Kidney (tissue), 14 donors: Measurements from ENCODE around the gene RAB3IP. TPM values are rescaled to one million over a fixed set of nuclear protein-coding genes. Genes with fewer than 3 reads are reported as not detected.

ENCODE experiments used
- DNase-seq, 5 donors: peaks; one replicate each; pipeline ENCODE4 v3.0.0-alpha.2; 2013 to 2020
- FAIRE-seq: peaks from 2 replicates; lab custom pipeline; 2012; peaks lifted over from hg19 to GRCh38; lab: Jason Lieb, UNC
- H3K27ac ChIP-seq, 2 donors: one replicate each; pipeline ENCODE4 v1.7.0; 2013; ENCODE audit warnings: low read depth in 2 of 2, low read length in 2 of 2, inconsistent platforms in 1 of 2
- H3K27me3 ChIP-seq: one replicate; pipeline ENCODE4 v1.7.1; 2013; ENCODE audit warnings: low read length, inconsistent platforms; ENCODE audit not compliant: control insufficient read depth, insufficient read depth
- H3K36me3 ChIP-seq, 3 donors: one replicate each; pipeline versions ENCODE4 v1.7.0 to v1.7.1; 2013; ENCODE audit warnings: low read length in 3 of 3, control low read depth in 1 of 3, inconsistent platforms in 1 of 3; ENCODE audit not compliant: insufficient read depth in 3 of 3, control insufficient read depth in 2 of 3
- H3K4me1 ChIP-seq, 3 donors: one replicate each; pipeline versions ENCODE4 v1.7.0 to v1.7.1; 2013; ENCODE audit warnings: low read length in 3 of 3, inconsistent platforms in 1 of 3, low read depth in 1 of 3; ENCODE audit not compliant: control insufficient read depth in 2 of 3, insufficient read depth in 2 of 3
- H3K4me3 ChIP-seq, 3 donors: one replicate each; pipeline versions ENCODE4 v1.7.0 to v1.8.1; 2013; ENCODE audit warnings: low read length in 3 of 3, control low read depth in 1 of 3, inconsistent platforms in 1 of 3
- H3K9ac ChIP-seq, 3 donors: one replicate each; pipeline versions ENCODE4 v1.7.0 to v1.7.1; 2013; ENCODE audit warnings: low read length in 3 of 3, control low read depth in 1 of 3, inconsistent platforms in 1 of 3
- H3K9me3 ChIP-seq, 3 donors: one replicate each; pipeline versions ENCODE4 v1.7.0 to v1.7.1; 2013; ENCODE audit warnings: low read length in 3 of 3, control low read depth in 1 of 3, inconsistent platforms in 1 of 3; ENCODE audit not compliant: control insufficient read depth in 2 of 3, insufficient read depth in 1 of 3
- intact Hi-C: fragments of 100-400 bp; cut with DNase I; formaldehyde crosslinking; loops from one replicate; pipeline ENCODE4 v1.11.1; 2022
- polyA plus RNA-seq: library from polyadenylated mRNA; stranded (reverse); fragments of 350-450 nt; fragmentation: Illumina TruSeq; extraction: RNeasy Lipid Tissue Mini Kit (QIAGEN cat#74804); gene quantifications from one replicate; pipeline ENCODE4 v1.2.3, GENCODE V29; 2014; ENCODE audit warnings: low read depth, low replicate concordance; ENCODE audit not compliant: insufficient read depth
- total RNA-seq: library from RNA; stranded (reverse); fragmentation: NEBNext Ultra II Directional; extraction: Animal tissue kit (Norgen Biotek cat#: 25700); gene quantifications from one replicate; pipeline ENCODE4 v1.2.1, GENCODE V29; 2021
- TF ChIP-seq, protein P1 (sequence below): IDR thresholded peaks from 3 replicates; pipeline ENCODE4 v1.5.1; 2012; ENCODE audit warnings: mild to moderate bottlenecking, moderate library complexity, borderline replicate concordance; ENCODE audit not compliant: insufficient read depth; ENCODE audit errors: extremely low read depth
- donor health status: control.
- donor health status: control.
- donor health status: control.
- donor health status: control.
- donor health status: control.
- donor health status: DM: yes; HTN: yes; CAD: no.
- donor health status: Normal renal cell carcinoma (clear cell type).

Gene RAB3IP
- total and polyA plus RNA-seq, 2 donors from 2014 or later: 58.4 to 73.6 TPM

DNA sequence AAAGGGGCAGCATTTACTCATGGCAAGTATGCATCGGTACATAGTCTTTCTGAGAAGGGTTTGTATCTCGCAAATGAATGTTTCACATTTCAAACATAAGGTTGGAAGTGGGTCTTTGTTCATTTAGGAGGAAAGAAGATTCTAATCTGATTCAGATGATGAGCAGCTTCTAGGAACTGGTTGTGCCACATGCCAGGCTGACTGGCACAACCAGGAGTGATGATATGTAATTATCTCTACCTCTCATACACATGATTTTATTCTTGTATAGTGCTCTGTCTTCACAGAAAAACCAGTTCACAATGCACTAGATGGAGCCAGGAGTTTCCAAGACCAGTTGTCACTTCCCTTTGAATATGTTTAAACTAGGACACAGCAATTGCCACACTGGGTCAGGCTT lies 25.8 kb upstream of the RAB3IP start:
- no peak for FAIRE-seq
- H3K36me3 ChIP-seq: no peaks in the 10 kb centered on the region
- H3K4me3 ChIP-seq: no peak overlapping the region
- TF ChIP-seq, protein P1, sequence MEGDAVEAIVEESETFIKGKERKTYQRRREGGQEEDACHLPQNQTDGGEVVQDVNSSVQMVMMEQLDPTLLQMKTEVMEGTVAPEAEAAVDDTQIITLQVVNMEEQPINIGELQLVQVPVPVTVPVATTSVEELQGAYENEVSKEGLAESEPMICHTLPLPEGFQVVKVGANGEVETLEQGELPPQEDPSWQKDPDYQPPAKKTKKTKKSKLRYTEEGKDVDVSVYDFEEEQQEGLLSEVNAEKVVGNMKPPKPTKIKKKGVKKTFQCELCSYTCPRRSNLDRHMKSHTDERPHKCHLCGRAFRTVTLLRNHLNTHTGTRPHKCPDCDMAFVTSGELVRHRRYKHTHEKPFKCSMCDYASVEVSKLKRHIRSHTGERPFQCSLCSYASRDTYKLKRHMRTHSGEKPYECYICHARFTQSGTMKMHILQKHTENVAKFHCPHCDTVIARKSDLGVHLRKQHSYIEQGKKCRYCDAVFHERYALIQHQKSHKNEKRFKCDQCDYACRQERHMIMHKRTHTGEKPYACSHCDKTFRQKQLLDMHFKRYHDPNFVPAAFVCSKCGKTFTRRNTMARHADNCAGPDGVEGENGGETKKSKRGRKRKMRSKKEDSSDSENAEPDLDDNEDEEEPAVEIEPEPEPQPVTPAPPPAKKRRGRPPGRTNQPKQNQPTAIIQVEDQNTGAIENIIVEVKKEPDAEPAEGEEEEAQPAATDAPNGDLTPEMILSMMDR: no peak
- H3K4me1 ChIP-seq: no peaks in the 10 kb centered on the region
- DNase-seq: no peak
- no peaks in the 10 kb centered on the region for H3K27me3 ChIP-seq
- peaks cover 0 to 2% (median 0%) of the 10 kb centered on the region in 3 donors for H3K9me3 ChIP-seq
- intact Hi-C loops: no loop called here
- no peak overlapping the region for H3K27ac ChIP-seq
- no peak overlapping the region for H3K9ac ChIP-seq

DNA sequence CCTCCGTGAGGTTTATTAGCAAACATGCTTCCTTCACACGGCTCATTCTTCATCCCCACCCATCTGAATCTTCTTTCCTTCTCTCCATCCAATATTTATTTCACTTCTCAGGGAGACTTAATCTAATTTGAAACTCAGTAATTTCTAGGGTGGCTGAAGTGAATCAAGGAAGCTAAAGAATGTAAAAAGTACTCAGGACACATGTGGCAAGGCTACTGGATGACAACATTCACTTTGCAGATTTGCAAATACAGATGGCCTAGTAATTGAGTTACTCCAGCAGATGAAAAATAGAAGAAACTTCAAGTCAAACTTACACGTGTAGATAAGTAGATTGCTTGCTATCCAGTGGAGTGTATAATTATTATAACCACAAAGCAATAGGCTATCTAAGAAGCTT lies 24.1 kb upstream of the RAB3IP start:
- no peaks in the 10 kb centered on the region for H3K9me3 ChIP-seq
- H3K36me3 ChIP-seq: no peaks in the 10 kb centered on the region
- TF ChIP-seq, protein P1: no peak
- no peaks in the 10 kb centered on the region for H3K4me1 ChIP-seq
- H3K4me3 ChIP-seq: no peak overlapping the region
- H3K9ac ChIP-seq: no peak overlapping the region
- intact Hi-C loops: no loop called here
- no peak overlapping the region for H3K27ac ChIP-seq
- no peaks in the 10 kb centered on the region for H3K27me3 ChIP-seq
- no peak for DNase-seq
- no peak for FAIRE-seq

DNA sequence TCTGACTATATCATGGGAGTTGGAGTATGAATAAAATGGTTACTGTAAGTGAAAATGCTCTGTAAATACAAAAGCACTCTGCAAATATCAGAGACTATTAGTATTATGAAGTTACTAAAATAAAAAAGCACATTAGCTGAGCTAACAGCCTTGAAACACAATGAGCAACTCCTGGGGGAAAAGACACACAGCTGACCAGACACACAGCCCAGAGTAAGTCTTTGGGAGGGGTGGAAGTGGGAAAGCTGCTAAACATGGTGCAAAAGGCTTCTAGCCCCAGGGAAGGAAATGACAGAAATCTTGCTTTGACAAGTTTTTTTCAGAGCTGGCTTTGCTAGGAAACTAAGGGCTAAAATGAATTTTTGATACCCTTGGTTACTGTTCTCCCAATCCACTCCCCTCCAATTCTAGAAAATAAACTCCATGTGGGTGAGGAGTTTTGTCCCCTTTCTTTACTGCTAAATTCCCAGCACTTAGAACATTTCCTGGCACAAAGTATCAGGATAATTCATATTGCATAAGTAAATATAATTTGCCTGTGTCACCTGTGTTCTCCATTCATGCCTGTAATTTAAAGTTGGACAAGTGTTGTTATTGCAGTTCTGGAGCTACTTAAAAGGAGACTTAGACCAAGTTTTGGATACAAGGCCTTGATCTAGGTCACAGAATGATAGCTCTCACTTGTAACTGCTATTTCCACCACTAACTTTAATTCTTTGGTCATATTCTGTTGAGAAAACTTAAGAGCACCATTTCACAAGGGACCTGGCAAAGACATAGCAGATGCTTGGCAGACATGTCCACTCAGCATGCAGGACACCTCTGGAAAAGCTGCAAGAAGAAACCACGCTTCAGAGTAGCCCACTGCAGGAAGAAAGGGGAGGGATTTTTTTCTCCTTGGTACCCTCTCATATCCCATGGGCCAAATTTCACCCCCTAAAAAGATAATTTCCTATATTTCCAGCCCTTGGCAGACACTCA lies 19.0 kb upstream of the RAB3IP start:
- FAIRE-seq (no peak), DNase-seq (no peak)
- Histone ChIP-seq H3K4me3 (no peak overlapping the region), H3K4me1 (no peaks in the 10 kb centered on the region), H3K27ac (no peak overlapping the region), H3K27me3 (no peaks in the 10 kb centered on the region), H3K9me3 (no peaks in the 10 kb centered on the region), H3K9ac (no peak overlapping the region), H3K36me3 (no peaks in the 10 kb centered on the region)
- intact Hi-C loops: no loop called here
- TF ChIP-seq, protein P1: no peak
